Left ventricle myocardium superior (tissue), 1 donor: ENCODE data around the gene TRHDE. TPM values are rescaled to one million over a fixed set of nuclear protein-coding genes. Genes with fewer than 3 reads are reported as not detected.
A peak's percentile ranks its signal among the peaks of the same experiment; 100 is the strongest.

Source experiments
- ATAC-seq: fragments of 200-7000 bp; cut with Tn5 transposase; one replicate; pipeline ENCODE4 v1.9.1; 2020; ENCODE audit warnings: mild to moderate bottlenecking, moderate library complexity
- DNase-seq: peaks from one replicate; pipeline ENCODE4 v3.0.0-alpha.2; 2020
- intact Hi-C: fragments of 100-400 bp; cut with micrococcal nuclease; formaldehyde crosslinking; loops from one replicate; pipeline ENCODE4 v1.11.0; 2022
- long read RNA-seq: library from polyadenylated mRNA; unstranded; transcript quantifications from one replicate; pipeline ENCODE4 v2.0.0, GENCODE V29; 2021
- total RNA-seq: library from RNA; stranded (reverse); fragmentation: NEBNext Ultra II Directional; extraction: Animal tissue kit (Norgen Biotek cat#: 25700); gene quantifications from one replicate; pipeline ENCODE4 v1.2.1, GENCODE V29; 2021
- donor health status: DM: no; HTN: yes; CAD: no; lungs with severe emphysema.

TRHDE gene, protein sequence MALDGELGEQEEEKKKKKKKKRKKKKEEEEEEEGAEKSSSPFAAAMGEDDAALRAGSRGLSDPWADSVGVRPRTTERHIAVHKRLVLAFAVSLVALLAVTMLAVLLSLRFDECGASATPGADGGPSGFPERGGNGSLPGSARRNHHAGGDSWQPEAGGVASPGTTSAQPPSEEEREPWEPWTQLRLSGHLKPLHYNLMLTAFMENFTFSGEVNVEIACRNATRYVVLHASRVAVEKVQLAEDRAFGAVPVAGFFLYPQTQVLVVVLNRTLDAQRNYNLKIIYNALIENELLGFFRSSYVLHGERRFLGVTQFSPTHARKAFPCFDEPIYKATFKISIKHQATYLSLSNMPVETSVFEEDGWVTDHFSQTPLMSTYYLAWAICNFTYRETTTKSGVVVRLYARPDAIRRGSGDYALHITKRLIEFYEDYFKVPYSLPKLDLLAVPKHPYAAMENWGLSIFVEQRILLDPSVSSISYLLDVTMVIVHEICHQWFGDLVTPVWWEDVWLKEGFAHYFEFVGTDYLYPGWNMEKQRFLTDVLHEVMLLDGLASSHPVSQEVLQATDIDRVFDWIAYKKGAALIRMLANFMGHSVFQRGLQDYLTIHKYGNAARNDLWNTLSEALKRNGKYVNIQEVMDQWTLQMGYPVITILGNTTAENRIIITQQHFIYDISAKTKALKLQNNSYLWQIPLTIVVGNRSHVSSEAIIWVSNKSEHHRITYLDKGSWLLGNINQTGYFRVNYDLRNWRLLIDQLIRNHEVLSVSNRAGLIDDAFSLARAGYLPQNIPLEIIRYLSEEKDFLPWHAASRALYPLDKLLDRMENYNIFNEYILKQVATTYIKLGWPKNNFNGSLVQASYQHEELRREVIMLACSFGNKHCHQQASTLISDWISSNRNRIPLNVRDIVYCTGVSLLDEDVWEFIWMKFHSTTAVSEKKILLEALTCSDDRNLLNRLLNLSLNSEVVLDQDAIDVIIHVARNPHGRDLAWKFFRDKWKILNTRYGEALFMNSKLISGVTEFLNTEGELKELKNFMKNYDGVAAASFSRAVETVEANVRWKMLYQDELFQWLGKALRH
- 0.35 TPM for total RNA-seq
- long read RNA-seq, result 0 reads

DNA sequence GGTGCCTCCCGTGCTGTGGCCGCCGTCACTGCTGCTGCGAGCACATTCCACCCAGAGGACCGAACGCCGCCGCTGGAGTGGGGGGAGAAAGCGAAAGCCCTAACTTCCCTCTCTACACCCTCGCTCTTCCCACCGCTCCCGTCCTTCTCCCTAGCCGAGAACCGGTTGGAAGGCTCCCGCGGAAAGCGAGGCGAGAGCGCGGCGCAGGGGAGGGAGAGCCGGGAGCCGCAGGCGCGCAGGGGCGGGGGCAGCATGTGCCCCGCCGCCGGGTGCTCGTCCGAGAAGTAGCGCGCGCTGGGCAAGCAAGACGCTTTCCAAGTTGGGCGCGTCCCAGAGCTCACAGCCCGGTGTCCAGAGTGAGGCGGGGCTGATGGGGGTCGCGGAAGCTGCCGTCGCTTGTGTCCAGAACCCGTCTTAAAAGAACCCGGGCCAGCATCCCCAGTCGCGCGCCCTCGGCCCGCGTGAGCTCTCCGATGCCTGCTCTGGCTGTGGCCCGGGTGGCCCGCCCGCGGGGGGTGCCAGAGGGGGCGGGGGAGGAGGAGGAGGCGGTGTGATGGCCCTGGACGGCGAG lies at the start of gene TRHDE:
Gene TRHDE, plus strand, starts transcription at position 280 of the 571 bp plus-strand sequence. Its CDS starts 274 bp downstream, at position 554.
- ATAC-seq, result peak; percentile 75
- peak; percentile 40 for DNase-seq
- intact Hi-C loops, result no loop called here

- ATAC-seq (no peak), DNase-seq (no peak)
- intact Hi-C loops, result no loop called here
These were observed 45.7 kb upstream of the TRHDE start for GRCh38 chr12:72226510-72226909.

DNA sequence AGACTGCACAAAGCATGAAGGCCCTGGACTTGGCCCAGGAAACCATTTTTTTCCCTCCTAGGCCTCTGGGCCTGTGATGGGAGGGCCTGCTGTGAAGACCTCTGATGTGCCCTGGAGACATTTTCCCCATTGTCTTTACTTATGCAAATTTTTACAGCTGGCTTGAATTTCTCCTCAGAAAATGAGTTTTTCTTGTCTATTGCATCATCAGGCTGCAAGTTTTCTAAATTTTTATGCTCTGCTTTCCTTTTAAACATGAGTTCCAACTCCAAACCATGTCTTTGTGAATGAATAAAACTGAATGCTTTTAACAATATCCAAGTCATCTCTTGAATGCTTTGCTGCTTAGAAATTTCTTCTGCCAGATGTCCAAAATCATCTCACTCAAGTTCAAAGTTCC lies 43.7 kb upstream of the TRHDE start:
- ATAC-seq (no peak), DNase-seq (no peak)
- intact Hi-C loops, result no loop called here

DNA sequence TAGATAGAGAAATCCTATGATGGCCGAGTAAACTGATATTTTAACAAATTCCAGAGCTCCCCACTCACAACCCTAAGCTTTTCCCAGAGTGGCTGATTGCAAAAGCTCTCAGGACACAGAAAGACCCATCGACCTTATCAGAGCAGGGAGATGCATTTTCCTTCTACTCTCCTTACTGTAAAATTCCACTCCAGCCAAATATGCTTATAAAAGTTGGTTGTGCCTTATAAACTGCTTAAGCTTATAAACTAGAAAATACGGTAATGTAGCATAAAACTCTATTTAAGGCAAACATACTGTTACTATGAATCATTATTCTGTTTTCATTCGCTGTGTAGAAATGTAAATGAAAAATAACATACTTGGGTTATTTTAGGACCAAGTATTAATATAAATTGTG lies 41.6 kb upstream of the TRHDE start:
- intact Hi-C loops, result no loop called here

GRCh38 chr12:72234886-72235285 lies 37.3 kb upstream of the TRHDE start:
- no peak for ATAC-seq
- intact Hi-C loops, result no loop called here
- DNase-seq, result no peak

More for the DNA sequence above, 41.6 kb upstream of the TRHDE start:
- DNase-seq, result no peak
- ATAC-seq, result no peak

GRCh38 chr12:72236071-72236705 lies 36.0 kb upstream of the TRHDE start:
- ATAC-seq, result no peak
- intact Hi-C loops, result no loop called here
- no peak for DNase-seq

DNA sequence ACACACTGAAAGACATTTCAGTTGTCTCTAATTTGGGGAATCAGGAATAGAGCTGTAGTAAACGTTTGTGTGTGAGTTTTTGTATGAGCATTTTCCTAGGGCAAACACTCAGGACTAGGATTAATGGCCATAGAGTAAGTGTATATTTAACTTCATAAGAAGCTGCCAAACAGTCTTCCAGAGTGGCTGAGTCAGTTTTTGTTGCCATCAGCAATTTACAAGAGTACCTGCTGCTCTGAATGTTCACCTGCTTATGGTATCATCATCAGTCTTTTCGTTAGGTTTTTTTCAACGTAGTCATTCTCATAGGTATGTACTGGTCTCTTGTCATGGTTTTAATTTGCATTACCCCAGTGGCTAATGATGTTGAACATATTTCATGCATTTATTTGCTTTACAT lies 30.6 kb upstream of the TRHDE start:
- intact Hi-C loops, result no loop called here
- DNase-seq (no peak), ATAC-seq (no peak)

DNA sequence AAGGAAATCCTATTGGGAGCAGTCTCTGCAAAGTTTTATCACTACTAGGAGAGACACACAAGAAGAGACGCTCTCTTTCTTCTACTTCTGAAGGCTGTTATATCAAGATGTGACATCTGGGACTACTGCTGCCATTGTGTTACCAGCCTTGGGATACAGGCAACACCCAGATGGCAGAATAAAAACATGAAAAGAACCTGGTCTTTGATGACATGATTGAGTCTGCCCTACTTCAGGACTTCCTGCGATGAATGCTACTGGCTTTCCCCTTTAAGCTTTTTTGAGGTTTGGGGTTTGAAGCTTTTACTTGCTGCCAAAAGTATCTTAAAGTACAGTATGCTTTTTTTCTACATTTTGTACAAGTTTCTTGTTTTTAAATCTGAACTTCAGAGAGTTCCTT lies 29.2 kb upstream of the TRHDE start:
- intact Hi-C loops, result no loop called here
- no peak for DNase-seq
- ATAC-seq, result no peak

GRCh38 chr12:72246370-72246769 lies 25.8 kb upstream of the TRHDE start:
- ATAC-seq, result no peak
- intact Hi-C loops, result no loop called here

DNA sequence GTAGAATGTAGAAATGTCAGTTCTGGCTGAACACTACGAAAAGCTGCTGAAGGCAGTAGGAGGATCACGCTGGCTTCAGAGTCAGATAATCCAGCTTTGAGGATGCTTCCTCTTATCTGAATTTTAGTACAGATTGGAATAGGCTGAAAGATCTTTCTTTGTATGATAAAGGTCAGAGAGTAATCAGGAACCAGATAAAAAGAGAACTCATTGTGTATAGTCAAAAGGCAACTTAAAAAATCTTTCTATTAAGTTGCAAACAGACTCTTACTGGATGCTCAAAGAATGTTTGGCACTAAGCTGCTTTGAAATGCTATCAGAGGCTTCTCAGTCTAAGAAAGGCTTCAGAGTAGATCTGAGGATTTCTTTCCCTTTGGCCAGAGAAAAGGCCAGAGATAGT lies 21.8 kb upstream of the TRHDE start:
- ATAC-seq, result no peak
- intact Hi-C loops, result no loop called here
- DNase-seq, result no peak

More at GRCh38 chr12:72246370-72246769, 25.8 kb upstream of the TRHDE start:
- DNase-seq, result no peak

DNA sequence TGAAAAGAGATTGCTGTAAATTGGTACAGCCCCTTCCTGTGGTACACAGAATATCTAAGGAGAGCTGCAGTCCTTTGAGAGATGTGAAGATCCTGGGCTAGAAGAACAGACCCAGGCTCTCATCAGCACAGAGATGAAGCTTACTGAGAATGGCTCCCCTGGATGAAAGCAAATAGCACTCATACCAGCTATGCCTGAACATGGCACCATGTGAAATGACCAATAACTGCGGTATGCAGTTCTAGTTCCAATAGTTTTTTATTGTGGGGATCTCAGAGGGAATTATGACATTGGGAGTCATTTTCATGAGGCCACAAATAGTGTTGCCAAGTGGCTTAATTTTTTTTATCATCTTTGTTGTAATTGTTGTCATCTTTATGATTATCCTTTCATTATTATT lies 15.4 kb upstream of the TRHDE start:
- DNase-seq, result no peak
- ATAC-seq, result no peak
- intact Hi-C loops, result no loop called here

GRCh38 chr12:72261885-72262284 lies 10.3 kb upstream of the TRHDE start:
- DNase-seq (no peak), ATAC-seq (no peak)
- intact Hi-C loops, result no loop called here

- DNase-seq, result no peak
- no peak for ATAC-seq
- intact Hi-C loops, result no loop called here
These were observed 7.5 kb upstream of the TRHDE start for GRCh38 chr12:72264548-72265175.

DNA sequence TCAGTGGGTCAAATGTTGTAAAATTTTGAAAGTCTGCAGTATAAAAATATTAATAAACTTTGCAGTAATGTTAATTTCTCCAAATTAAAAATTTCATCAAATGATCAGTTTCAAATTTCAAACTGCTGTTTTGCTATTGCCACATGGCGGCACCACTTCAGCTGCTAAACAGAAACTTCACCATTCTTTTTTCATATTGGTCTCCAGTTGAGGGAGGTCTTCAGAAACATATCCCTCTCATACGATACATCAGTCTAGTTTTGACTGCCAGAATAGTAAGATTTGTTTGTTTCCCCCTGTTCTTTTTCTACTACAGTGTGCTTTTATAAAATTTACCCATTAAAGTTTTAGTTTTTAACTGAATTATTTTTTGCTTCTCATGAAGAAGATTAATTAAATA lies 4.2 kb upstream of the TRHDE start:
- intact Hi-C loops, result no loop called here
- no peak for DNase-seq
- no peak for ATAC-seq

DNA sequence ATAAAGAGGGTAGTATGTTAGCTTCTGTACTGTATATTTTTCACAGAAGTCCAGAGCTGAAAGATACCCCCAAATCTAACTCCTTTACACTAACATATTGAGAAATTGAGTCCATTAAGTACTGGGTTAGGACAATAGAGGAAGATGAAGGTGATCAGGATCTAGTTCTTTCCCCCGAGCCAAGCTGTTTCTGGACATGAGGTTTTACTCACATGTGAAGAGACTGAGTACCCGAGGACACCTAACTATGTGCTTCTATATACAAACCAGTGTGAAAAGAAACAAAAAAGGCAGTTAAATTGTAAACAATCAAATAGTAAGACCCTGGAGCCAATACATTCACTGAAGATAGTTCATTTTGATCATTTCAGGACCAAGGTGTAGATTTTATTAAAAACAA lies 3.8 kb upstream of the TRHDE start:
- DNase-seq, result no peak
- no peak for ATAC-seq
- intact Hi-C loops, result no loop called here

- intact Hi-C loops, result no loop called here
- no peak for DNase-seq
- no peak for ATAC-seq
These were observed 2.7 kb upstream of the TRHDE start for GRCh38 chr12:72269491-72269890.

- no peak for ATAC-seq
- intact Hi-C loops, result no loop called here
- no peak for DNase-seq
These were observed 1.9 kb upstream of the TRHDE start for GRCh38 chr12:72270246-72270645.

DNA sequence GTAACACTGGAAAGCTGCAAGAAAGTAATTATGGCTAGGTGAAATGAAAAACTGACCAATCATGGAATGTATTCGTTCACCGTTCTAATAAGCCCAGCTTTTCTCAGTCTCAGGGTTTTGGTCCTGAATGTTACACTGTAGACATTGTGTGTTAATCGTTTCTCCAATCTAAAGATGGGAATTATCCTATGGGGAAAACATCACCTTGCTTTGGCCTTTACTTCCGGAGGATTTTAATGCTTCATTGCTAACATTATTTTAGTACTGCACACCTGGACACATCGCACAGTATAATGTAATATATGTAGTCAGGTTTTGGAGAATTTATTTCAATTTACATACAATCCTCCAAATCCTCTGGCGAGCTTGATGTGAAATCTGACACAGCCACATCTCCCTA lies 1.2 kb upstream of the TRHDE start:
- intact Hi-C loops, result no loop called here
- DNase-seq, result no peak
- ATAC-seq, result no peak
